GM11168 (cell line): ENCODE data around the gene CYB5B.

Source experiments
- in situ Hi-C: fragments of 300-500 bp; cut with MboI; formaldehyde crosslinking; loops from one replicate; pipeline ENCODE4 v1.12.0; 2022; ENCODE audit warnings: low sequenced_read_pairs; ENCODE audit not compliant: unreplicated experiment

CYB5B gene

DNA sequence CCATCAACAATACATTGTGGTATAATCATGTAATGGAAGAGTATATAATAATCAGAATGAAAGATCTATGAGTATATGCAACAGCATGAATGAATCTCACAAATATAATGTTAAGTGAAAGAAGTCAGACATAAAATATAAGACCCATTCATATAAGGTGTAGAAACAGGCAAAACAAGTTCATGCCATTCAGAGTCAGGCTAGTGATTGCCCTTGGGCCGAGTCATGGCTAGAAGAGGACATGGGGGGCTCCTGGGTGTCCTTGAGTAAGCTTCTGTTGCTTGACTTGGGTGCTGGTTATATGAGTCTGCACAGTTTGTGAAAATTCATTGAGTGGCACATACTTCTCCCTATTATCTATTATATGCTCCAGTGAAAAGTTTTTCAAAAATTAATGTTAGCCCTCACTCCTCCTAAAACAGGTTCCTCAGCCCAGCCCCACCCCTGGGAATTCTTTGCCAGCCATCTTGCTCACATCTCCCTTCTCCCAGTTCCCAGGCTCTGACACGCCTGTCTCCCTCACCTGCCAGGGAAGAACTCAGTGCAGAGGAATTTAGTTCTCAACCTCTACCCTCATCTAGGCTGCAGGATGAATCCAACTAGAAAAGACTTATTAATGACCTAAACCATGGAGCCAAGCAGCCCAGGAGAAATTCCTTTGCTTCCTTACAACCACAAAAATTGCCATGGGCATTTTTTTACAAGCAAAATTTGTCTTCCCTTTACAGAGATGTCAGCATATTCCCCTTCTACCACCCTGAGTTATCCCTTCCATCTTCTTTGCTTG is 89.0 kb downstream of the CYB5B start:
- in situ Hi-C loops = no loop called here

DNA sequence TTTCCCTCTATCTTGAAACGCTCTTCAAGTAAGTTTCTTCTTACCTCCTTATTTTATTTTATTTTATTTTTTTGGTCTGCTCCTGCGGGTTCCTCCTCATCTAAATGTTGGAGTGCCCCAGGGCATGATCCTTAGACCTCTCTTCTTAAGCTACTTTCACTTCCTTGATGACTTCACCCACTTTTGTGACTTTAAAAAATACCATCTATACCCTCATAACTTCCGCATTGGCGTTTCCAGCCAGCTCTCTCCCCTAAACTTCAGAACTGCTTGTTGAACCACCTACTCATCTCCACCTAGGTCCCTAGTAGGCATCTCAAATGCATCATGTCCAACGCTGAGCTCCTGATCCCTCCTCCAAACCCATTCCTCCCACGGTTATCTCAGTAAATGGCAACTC is 89.9 kb downstream of the CYB5B start:
- in situ Hi-C loops = no loop called here
